Peyer's patch (tissue), 4 donors: ENCODE results near the gene CYP39A1.

Source experiments
- CTCF ChIP-seq, 6 experiments: fragments of 450-650 bp in 4 of 6; fragments of 200-600 bp in 2 of 6; sonication (generic) in 1 of 6; IDR thresholded peaks; one replicate each; pipeline ENCODE4 v1.5.1; 2017 to 2019; ENCODE audit warnings: antibody characterized with exemption in 6 of 6, mild to moderate bottlenecking in 3 of 6, moderate library complexity in 1 of 6
- POLR2A ChIP-seq, 2 donors: fragments of 450-650 bp; IDR thresholded peaks; one replicate each; pipeline ENCODE4 v1.5.1; 2017; ENCODE audit warnings: antibody characterized with exemption in 2 of 2, mild to moderate bottlenecking in 2 of 2, moderate library complexity in 2 of 2

- TF ChIP-seq CTCF (IDR thresholded peaks at IDR 0.05) (no peak), POLR2A (IDR thresholded peaks at IDR 0.05) (no peak)
Measured at GRCh38 chr6:46657642-46658041, 5.0 kb upstream of the CYP39A1 start.
